Mesenchymal stem cell (in vitro differentiated cells and primary cell): ENCODE data around the gene IRF9.

ENCODE experiments used
- DNase-seq: peaks from one replicate; pipeline ENCODE4 v3.0.0-alpha.2; 2013
- H2AFZ ChIP-seq: one replicate; pipeline ENCODE4 v1.6.1; 2013; ENCODE audit warnings: low read depth, mild to moderate bottlenecking, control low read depth, inconsistent platforms, low read length, moderate library complexity
- H2AK5ac ChIP-seq: 2 replicates; pipeline ENCODE4 v1.6.1; 2013; ENCODE audit warnings: low read length, moderate library complexity, mild to moderate bottlenecking, inconsistent platforms; ENCODE audit not compliant: severe bottlenecking
- H2BK120ac ChIP-seq: one replicate; pipeline ENCODE4 v1.6.1; 2013; ENCODE audit warnings: low read depth, mild to moderate bottlenecking, inconsistent platforms, low read length, moderate library complexity
- H2BK12ac ChIP-seq, 2 experiments: one replicate each; pipeline ENCODE4 v1.6.1; 2013; ENCODE audit warnings: inconsistent platforms in 2 of 2, low read length in 2 of 2, mild to moderate bottlenecking in 2 of 2, moderate library complexity in 2 of 2, control low read depth in 1 of 2
- H2BK15ac ChIP-seq: one replicate; pipeline ENCODE4 v1.6.1; 2013; ENCODE audit warnings: mild to moderate bottlenecking, low read depth, inconsistent platforms; ENCODE audit not compliant: poor library complexity, severe bottlenecking
- H2BK5ac ChIP-seq: 2 replicates; pipeline ENCODE4 v1.6.1; 2013; ENCODE audit warnings: low read depth, mild to moderate bottlenecking, low read length, control low read depth, inconsistent platforms; ENCODE audit not compliant: poor library complexity, severe bottlenecking
- H3K14ac ChIP-seq, 2 experiments: one replicate each; pipeline ENCODE4 v1.6.1; 2013; ENCODE audit warnings: inconsistent platforms in 2 of 2, low read length in 2 of 2, control low read depth in 1 of 2, mild to moderate bottlenecking in 1 of 2, moderate library complexity in 1 of 2
- H3K18ac ChIP-seq, 2 experiments: one replicate each; pipeline ENCODE4 v1.6.1; 2013; ENCODE audit warnings: inconsistent platforms in 2 of 2, low read length in 2 of 2, control low read depth in 1 of 2, low read depth in 1 of 2, mild to moderate bottlenecking in 1 of 2
- H3K23ac ChIP-seq, 2 experiments: one replicate each; pipeline ENCODE4 v1.6.1; 2013; ENCODE audit warnings: inconsistent platforms in 2 of 2, low read length in 2 of 2, mild to moderate bottlenecking in 2 of 2, moderate library complexity in 2 of 2, control low read depth in 1 of 2
- H3K27ac ChIP-seq: 2 replicates; pipeline ENCODE4 v1.5.1; 2013; ENCODE audit warnings: mild to moderate bottlenecking, moderate library complexity, low read length, control low read depth, inconsistent platforms; ENCODE audit not compliant: poor library complexity, severe bottlenecking
- H3K27me3 ChIP-seq, 2 experiments: 2 replicates each; pipeline versions ENCODE4 v1.6.1 to v1.7.0; 2013; ENCODE audit warnings: low read length in 2 of 2, mild to moderate bottlenecking in 2 of 2, moderate library complexity in 2 of 2, control low read depth in 1 of 2, inconsistent platforms in 1 of 2; ENCODE audit not compliant: control insufficient read depth in 1 of 2, insufficient read depth in 1 of 2
- H3K36me3 ChIP-seq, 2 experiments: 2 replicates each; pipeline versions ENCODE4 v1.6.1 to v1.7.0; 2013; ENCODE audit warnings: low read length in 2 of 2, control low read depth in 1 of 2, inconsistent platforms in 1 of 2, low read depth in 1 of 2, mild to moderate bottlenecking in 1 of 2; ENCODE audit not compliant: insufficient read depth in 2 of 2, control insufficient read depth in 1 of 2
- H3K4ac ChIP-seq, 2 experiments: one replicate each; pipeline ENCODE4 v1.6.1; 2013; ENCODE audit warnings: inconsistent platforms in 2 of 2, low read length in 2 of 2, mild to moderate bottlenecking in 2 of 2, moderate library complexity in 2 of 2, control low read depth in 1 of 2, low read depth in 1 of 2
- H3K4me1 ChIP-seq: 2 replicates; pipeline ENCODE4 v1.6.1; 2013; ENCODE audit warnings: low read depth, low read length, control low read depth; ENCODE audit not compliant: control insufficient read depth, insufficient read depth
- H3K4me2 ChIP-seq: 2 replicates; pipeline ENCODE4 v1.6.1; 2013; ENCODE audit warnings: low read length, mild to moderate bottlenecking, inconsistent platforms; ENCODE audit not compliant: poor library complexity, severe bottlenecking
- H3K4me3 ChIP-seq, 2 experiments: 2 replicates each; pipeline versions ENCODE4 v1.5.1 to v1.7.0; 2013; ENCODE audit warnings: low read length in 2 of 2, mild to moderate bottlenecking in 2 of 2, control low read depth in 1 of 2, low read depth in 1 of 2; ENCODE audit not compliant: insufficient read depth in 1 of 2
- H3K79me1 ChIP-seq: replicated peaks from 2 replicates; pipeline ENCODE4 v1.6.1; 2013; ENCODE audit warnings: mild to moderate bottlenecking, control low read depth, low read length, inconsistent platforms; ENCODE audit not compliant: poor library complexity, severe bottlenecking
- H3K9ac ChIP-seq: 2 replicates; pipeline ENCODE4 v1.7.0; 2013; ENCODE audit warnings: mild to moderate bottlenecking, low read length, moderate library complexity
- H3K9me3 ChIP-seq: 2 replicates; pipeline ENCODE4 v1.7.0; 2013; ENCODE audit warnings: mild to moderate bottlenecking, low read length; ENCODE audit not compliant: control insufficient read depth
- H4K8ac ChIP-seq: one replicate; pipeline ENCODE4 v1.6.1; 2013; ENCODE audit warnings: inconsistent platforms, mild to moderate bottlenecking, low read length, moderate library complexity
- H4K91ac ChIP-seq: one replicate; pipeline ENCODE4 v1.6.1; 2013; ENCODE audit warnings: mild to moderate bottlenecking, low read length, inconsistent platforms
- WGBS: methylation state at CpG from one replicate; pipeline ENCODE4 v1.1.7; 2013; ENCODE audit warnings: mixed read lengths; 5-methylcytosine and 5-hydroxymethylcytosine counted together

The IRF9 gene

GRCh38 chr14:24117179-24117578 lies 43.9 kb upstream of the IRF9 start:
- no peaks in the 10 kb centered on the region for H3K9me3 ChIP-seq
- H4K91ac ChIP-seq: no peak overlapping the region
- H3K36me3 ChIP-seq: peaks cover 44 to 48% of the 10 kb centered on the region in 2 experiments
- no peak overlapping the region for H3K27ac ChIP-seq
- no peak for DNase-seq
- H3K79me1 ChIP-seq: peaks cover 25% of the 10 kb centered on the region
- 95% methylated on average over 6 of the region's 6 CpGs for WGBS
- H2BK5ac ChIP-seq: no peak overlapping the region
- H2BK15ac ChIP-seq: no peak overlapping the region
- H2BK120ac ChIP-seq: no peak overlapping the region
- H2BK12ac ChIP-seq: no peak overlapping the region
- no peaks in the 10 kb centered on the region for H3K27me3 ChIP-seq
- no peak overlapping the region for H3K4ac ChIP-seq
- no peak overlapping the region for H3K4me3 ChIP-seq
- peaks cover 7% of the 10 kb centered on the region for H3K4me1 ChIP-seq
- H3K14ac ChIP-seq: no peak overlapping the region
- H2AFZ ChIP-seq: no peak overlapping the region
- H3K9ac ChIP-seq: no peak overlapping the region
- no peak overlapping the region for H2AK5ac ChIP-seq
- no peak overlapping the region for H4K8ac ChIP-seq
- no peak overlapping the region for H3K23ac ChIP-seq
- H3K4me2 ChIP-seq: no peak overlapping the region
- no peak overlapping the region for H3K18ac ChIP-seq

GRCh38 chr14:24119691-24120090 lies 41.4 kb upstream of the IRF9 start:
- H3K23ac ChIP-seq: no peak overlapping the region
- H2BK5ac ChIP-seq: no peak overlapping the region
- H3K27me3 ChIP-seq: no peaks in the 10 kb centered on the region
- 96% methylated on average over 6 of the region's 6 CpGs for WGBS
- H3K79me1 ChIP-seq: peaks cover 25% of the 10 kb centered on the region
- H3K27ac ChIP-seq: no peak overlapping the region
- H2BK15ac ChIP-seq: no peak overlapping the region
- peaks cover 7% of the 10 kb centered on the region for H3K4me1 ChIP-seq
- no peak overlapping the region for H3K4me2 ChIP-seq
- no peak overlapping the region for H2BK120ac ChIP-seq
- H3K14ac ChIP-seq: no peak overlapping the region
- no peaks in the 10 kb centered on the region for H3K9me3 ChIP-seq
- H3K36me3 ChIP-seq: peaks cover 64 to 68% of the 10 kb centered on the region in 2 experiments
- H2BK12ac ChIP-seq: no peak overlapping the region
- no peak overlapping the region for H4K91ac ChIP-seq
- DNase-seq: no peak
- no peak overlapping the region for H3K18ac ChIP-seq
- no peak overlapping the region for H3K9ac ChIP-seq
- no peak overlapping the region for H4K8ac ChIP-seq
- no peak overlapping the region for H2AFZ ChIP-seq
- no peak overlapping the region for H2AK5ac ChIP-seq
- no peak overlapping the region for H3K4me3 ChIP-seq
- no peak overlapping the region for H3K4ac ChIP-seq

- Histone ChIP-seq H3K4me2 (no peak overlapping the region), H2BK120ac (no peak overlapping the region), H3K27ac (no peak overlapping the region), H2AFZ (no peak overlapping the region), H3K23ac (no peak overlapping the region), H3K4ac (no peak overlapping the region), H3K36me3 (peaks cover 66 to 68% of the 10 kb centered on the region in 2 experiments), H2BK15ac (no peak overlapping the region), H3K27me3 (no peaks in the 10 kb centered on the region), H4K8ac (no peak overlapping the region), H4K91ac (no peak overlapping the region), H3K9ac (no peak overlapping the region), H3K14ac (no peak overlapping the region), H3K4me1 (peaks cover 2% of the 10 kb centered on the region), H3K79me1 (peaks cover 17% of the 10 kb centered on the region), H2AK5ac (no peak overlapping the region), H2BK12ac (no peak overlapping the region), H2BK5ac (no peak overlapping the region), H3K4me3 (peak overlapping the region in 1 of 2 experiments; percentile 15), H3K18ac (no peak overlapping the region), H3K9me3 (no peaks in the 10 kb centered on the region)
- WGBS: 100% methylated on average over 2 of the region's 8 CpGs
- DNase-seq: no peak
These were observed 39.9 kb upstream of the IRF9 start for GRCh38 chr14:24121210-24121609.

- H3K4me1 ChIP-seq: no peaks in the 10 kb centered on the region
- H4K91ac ChIP-seq: no peak overlapping the region
- no peak overlapping the region for H2BK120ac ChIP-seq
- H3K9ac ChIP-seq: no peak overlapping the region
- no peak overlapping the region for H4K8ac ChIP-seq
- H3K27ac ChIP-seq: no peak overlapping the region
- peaks cover 7% of the 10 kb centered on the region for H3K79me1 ChIP-seq
- H3K4me2 ChIP-seq: no peak overlapping the region
- H3K9me3 ChIP-seq: no peaks in the 10 kb centered on the region
- no peak overlapping the region for H2BK12ac ChIP-seq
- no peak overlapping the region for H2AFZ ChIP-seq
- H3K23ac ChIP-seq: no peak overlapping the region
- H3K14ac ChIP-seq: no peak overlapping the region
- no peaks in the 10 kb centered on the region for H3K27me3 ChIP-seq
- no peak overlapping the region for H3K4me3 ChIP-seq
- H3K18ac ChIP-seq: no peak overlapping the region
- 100% methylated on average over 4 of the region's 4 CpGs for WGBS
- H3K4ac ChIP-seq: no peak overlapping the region
- H2AK5ac ChIP-seq: no peak overlapping the region
- H2BK5ac ChIP-seq: no peak overlapping the region
- H2BK15ac ChIP-seq: no peak overlapping the region
- peaks cover 61% of the 10 kb centered on the region in 2 experiments for H3K36me3 ChIP-seq
- no peak for DNase-seq
These were observed 38.6 kb upstream of the IRF9 start for GRCh38 chr14:24122416-24122815.
